ENCODE measurements around the gene POU2F1.

DNA sequence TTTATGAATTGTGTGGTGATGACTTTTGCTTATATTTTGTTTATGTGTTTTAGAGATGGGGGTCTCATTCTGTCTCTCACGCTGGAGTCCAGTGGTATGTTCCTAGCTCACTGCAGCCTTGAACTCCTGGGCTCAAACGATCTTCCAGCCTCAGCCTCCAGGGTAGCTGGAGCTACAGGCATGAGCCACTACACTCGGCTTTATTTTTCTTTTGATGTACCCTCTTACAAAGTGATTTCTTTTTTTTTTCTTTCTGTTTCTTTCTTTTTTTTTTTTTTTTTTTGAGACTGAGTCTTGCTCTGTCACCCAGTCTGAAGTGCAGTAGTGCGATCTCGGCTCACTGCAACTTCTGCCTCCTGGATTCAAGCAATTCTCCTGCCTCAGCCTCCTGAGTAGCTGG is 250.9 kb downstream of the POU2F1 start:
- TF ChIP-seq POLR2AphosphoS5 (IDR thresholded peaks at IDR 0.05) (no peak), EP300 (IDR thresholded peaks at IDR 0.05) (no peak)
- TF ChIP-seq, protein P1, sequence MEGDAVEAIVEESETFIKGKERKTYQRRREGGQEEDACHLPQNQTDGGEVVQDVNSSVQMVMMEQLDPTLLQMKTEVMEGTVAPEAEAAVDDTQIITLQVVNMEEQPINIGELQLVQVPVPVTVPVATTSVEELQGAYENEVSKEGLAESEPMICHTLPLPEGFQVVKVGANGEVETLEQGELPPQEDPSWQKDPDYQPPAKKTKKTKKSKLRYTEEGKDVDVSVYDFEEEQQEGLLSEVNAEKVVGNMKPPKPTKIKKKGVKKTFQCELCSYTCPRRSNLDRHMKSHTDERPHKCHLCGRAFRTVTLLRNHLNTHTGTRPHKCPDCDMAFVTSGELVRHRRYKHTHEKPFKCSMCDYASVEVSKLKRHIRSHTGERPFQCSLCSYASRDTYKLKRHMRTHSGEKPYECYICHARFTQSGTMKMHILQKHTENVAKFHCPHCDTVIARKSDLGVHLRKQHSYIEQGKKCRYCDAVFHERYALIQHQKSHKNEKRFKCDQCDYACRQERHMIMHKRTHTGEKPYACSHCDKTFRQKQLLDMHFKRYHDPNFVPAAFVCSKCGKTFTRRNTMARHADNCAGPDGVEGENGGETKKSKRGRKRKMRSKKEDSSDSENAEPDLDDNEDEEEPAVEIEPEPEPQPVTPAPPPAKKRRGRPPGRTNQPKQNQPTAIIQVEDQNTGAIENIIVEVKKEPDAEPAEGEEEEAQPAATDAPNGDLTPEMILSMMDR (IDR thresholded peaks at IDR 0.05): no peak

Data from stomach (tissue), 4 donors.